ENCODE results near the gene KIAA1328. TPM values are rescaled to one million over a fixed set of nuclear protein-coding genes. Genes with fewer than 3 reads are reported as not detected.
A peak's percentile ranks its signal among the peaks of the same experiment; 100 is the strongest.

Gene KIAA1328
- total and polyA plus RNA-seq, 9 of the 15 experiments (the other 6 are each of a cell fraction or from before 2014, with no cell fraction given), result 4.0 to 8.6 (median 7.4) TPM

- TF ChIP-seq ZNF124 (CRISPR knock-in tag; IDR thresholded peaks at IDR 0.05), result no peak
- no peak for TF ChIP-seq ZFPM2 (CRISPR knock-in tag; IDR thresholded peaks at IDR 0.05)
- no peak for TF ChIP-seq ZBED1 (IDR thresholded peaks at IDR 0.05)
- no peak for TF ChIP-seq DEAF1 (CRISPR knock-in tag; IDR thresholded peaks at IDR 0.05)
- no peak for TF ChIP-seq CBX5 (IDR thresholded peaks at IDR 0.05; ENCODE audit: borderline replicate concordance, low read depth)
- TF ChIP-seq ILK (tag; IDR thresholded peaks at IDR 0.05; ENCODE audit: borderline replicate concordance, low read depth), result no peak
- TF ChIP-seq SPI1 (IDR thresholded peaks at IDR 0.05; ENCODE audit: borderline replicate concordance, low read depth, low read length), result no peak
- no peak for TF ChIP-seq ZNF165 (CRISPR knock-in tag; IDR thresholded peaks at IDR 0.05; ENCODE audit: borderline replicate concordance)
- TF ChIP-seq ZNF57 (CRISPR knock-in tag; IDR thresholded peaks at IDR 0.05), result no peak
- no peak for TF ChIP-seq AFF1 (IDR thresholded peaks at IDR 0.05; ENCODE audit: low read depth in 1 of 2, partially characterized antibody in 2 of 2)
- TF ChIP-seq KAT2B (IDR thresholded peaks at IDR 0.05; ENCODE audit: low read depth, low read length), result no peak
- TF ChIP-seq PTBP1 (IDR thresholded peaks at IDR 0.05; ENCODE audit: low read depth, low read length), result no peak
- 0 out of 2 replicates have a peak, but pooled peaks have one; percentile 42 for TF ChIP-seq JUN (IDR thresholded peaks at IDR 0.05; ENCODE audit: borderline replicate concordance, low read depth, low read length)
- no peak for TF ChIP-seq JUN (CRISPR knock-in tag; IDR thresholded peaks at IDR 0.05; ENCODE audit: borderline replicate concordance)
- TF ChIP-seq ZFX (CRISPR knock-in tag; IDR thresholded peaks at IDR 0.05), result peak; percentile 88
- no peak for TF ChIP-seq STAG1 (CRISPR knock-in tag; IDR thresholded peaks at IDR 0.05; ENCODE audit: borderline replicate concordance)
- peak; percentile 54 for TF ChIP-seq KDM5B (IDR thresholded peaks at IDR 0.05; ENCODE audit: insufficient replicate concordance, low read depth, low read length)
Measured at GRCh38 chr18:36828630-36829361, at the start of gene KIAA1328, which contains the start of gene TPGS2 (continued).

Data from K562 (cell line).